Naive thymus-derived CD4-positive, alpha-beta T cell (primary cell): ENCODE data around the gene SHF. TPM values are rescaled to one million over a fixed set of nuclear protein-coding genes. Genes with fewer than 3 reads are reported as not detected.
A peak's percentile ranks its signal among the peaks of the same experiment; 100 is the strongest.

Experiments
- ATAC-seq: fragments of 150-1000 bp; cut with Tn5 transposase; 2 replicates; pipeline ENCODE4 v1.10.0; 2021; ENCODE audit warnings: mild to moderate bottlenecking, moderate library complexity
- CTCF ChIA-PET: fragments of 350-600 bp; sonication (Branson Sonifier 250); formaldehyde crosslinking; loops from one replicate; lab custom pipeline; 2021; ENCODE audit warnings: antibody characterized with exemption; lab: Charles Lee
- POLR2A ChIA-PET: fragments of 350-600 bp; sonication (Branson Sonifier 250); formaldehyde crosslinking; loops from one replicate; lab custom pipeline; 2021; ENCODE audit warnings: antibody characterized with exemption, inconsistent platforms; lab: Charles Lee
- DNase-seq, 9 donors: peaks; one replicate each; pipeline versions ENCODE4 v3.0.0 to v3.0.0-alpha.2; 2020 to 2022; ENCODE audit warnings: mixed read lengths in 1 of 9
- H3K27ac ChIP-seq: one replicate; pipeline ENCODE4 v1.7.0; 2013; ENCODE audit warnings: mild to moderate bottlenecking, low read depth, low read length, moderate library complexity
- H3K27me3 ChIP-seq, 2 donors: one replicate each; pipeline ENCODE4 v1.7.0; 2013; ENCODE audit warnings: low read length in 2 of 2, mild to moderate bottlenecking in 2 of 2, moderate library complexity in 2 of 2; ENCODE audit not compliant: control insufficient read depth in 2 of 2, insufficient read depth in 2 of 2
- H3K36me3 ChIP-seq, 3 experiments: 1 replicate in 2 of 3; 2 replicates in 1 of 3; pipeline ENCODE4 v1.7.0; 2013; ENCODE audit warnings: low read length in 3 of 3, mild to moderate bottlenecking in 3 of 3, moderate library complexity in 1 of 3; ENCODE audit not compliant: insufficient read depth in 3 of 3, control insufficient read depth in 2 of 3
- H3K4me1 ChIP-seq, 2 donors: one replicate each; pipeline ENCODE4 v1.7.0; 2013; ENCODE audit warnings: low read length in 2 of 2, mild to moderate bottlenecking in 2 of 2, moderate library complexity in 1 of 2; ENCODE audit not compliant: control insufficient read depth in 2 of 2, insufficient read depth in 2 of 2
- H3K4me3 ChIP-seq: 2 replicates; pipeline ENCODE4 v1.7.0; 2013; ENCODE audit warnings: mild to moderate bottlenecking, low read length
- H3K9me3 ChIP-seq, 3 experiments: 1 replicate in 2 of 3; 2 replicates in 1 of 3; pipeline ENCODE4 v1.7.0; 2013; ENCODE audit warnings: low read length in 3 of 3; ENCODE audit not compliant: control insufficient read depth in 2 of 3
- H3K27ac Mint-ChIP-seq, 9 donors: one replicate each; pipeline ENCODE4 v1.8.0; 2020 to 2022; ENCODE audit warnings: mixed read lengths in 9 of 9, mild to moderate bottlenecking in 8 of 9, moderate library complexity in 5 of 9, inconsistent platforms in 2 of 9
- H3K27me3 Mint-ChIP-seq, 5 donors: one replicate each; pipeline ENCODE4 v1.8.0; 2021 to 2022; ENCODE audit warnings: mixed read lengths in 5 of 5, mild to moderate bottlenecking in 1 of 5
- H3K36me3 Mint-ChIP-seq, 5 donors: one replicate each; pipeline ENCODE4 v1.8.0; 2020 to 2022; ENCODE audit warnings: mixed read lengths in 5 of 5, mild to moderate bottlenecking in 3 of 5, inconsistent platforms in 1 of 5
- H3K4me1 Mint-ChIP-seq, 7 donors: one replicate each; pipeline ENCODE4 v1.8.0; 2020 to 2022; ENCODE audit warnings: mixed read lengths in 7 of 7, mild to moderate bottlenecking in 3 of 7, inconsistent platforms in 1 of 7
- H3K4me3 Mint-ChIP-seq, 10 donors: one replicate each; pipeline ENCODE4 v1.8.0; 2020 to 2022; ENCODE audit warnings: mild to moderate bottlenecking in 10 of 10, mixed read lengths in 10 of 10, moderate library complexity in 6 of 10, inconsistent platforms in 2 of 10
- H3K9me3 Mint-ChIP-seq, 11 donors: one replicate each; pipeline ENCODE4 v1.8.0; 2020 to 2022; ENCODE audit warnings: mixed read lengths in 11 of 11, mild to moderate bottlenecking in 4 of 11, inconsistent platforms in 1 of 11, moderate library complexity in 1 of 11
- intact Hi-C, 2 donors: fragments of 100-400 bp; cut with micrococcal nuclease; formaldehyde crosslinking; loops; one replicate each; pipeline ENCODE4 v1.15.1; 2023
- polyA plus RNA-seq, 2 donors: library from polyadenylated mRNA; unstranded; fragments of 300-500 nt; fragmentation: Illumina TruSeq; gene quantifications; one replicate each; pipeline ENCODE4 v1.2.3, GENCODE V29; 2021
- total RNA-seq, 6 experiments: library from RNA in 5 of 6; stranded (reverse) in 5 of 6; gene quantifications; 1 replicate in 5 of 6; 2 replicates in 1 of 6; pipeline ENCODE4 v1.2.3 and lab custom pipeline; 2021 to 2026

The SHF gene
- total and polyA plus RNA-seq, 7 experiments from 2014 or later: 2.5 to 8.7 (median 4.4) TPM

DNA sequence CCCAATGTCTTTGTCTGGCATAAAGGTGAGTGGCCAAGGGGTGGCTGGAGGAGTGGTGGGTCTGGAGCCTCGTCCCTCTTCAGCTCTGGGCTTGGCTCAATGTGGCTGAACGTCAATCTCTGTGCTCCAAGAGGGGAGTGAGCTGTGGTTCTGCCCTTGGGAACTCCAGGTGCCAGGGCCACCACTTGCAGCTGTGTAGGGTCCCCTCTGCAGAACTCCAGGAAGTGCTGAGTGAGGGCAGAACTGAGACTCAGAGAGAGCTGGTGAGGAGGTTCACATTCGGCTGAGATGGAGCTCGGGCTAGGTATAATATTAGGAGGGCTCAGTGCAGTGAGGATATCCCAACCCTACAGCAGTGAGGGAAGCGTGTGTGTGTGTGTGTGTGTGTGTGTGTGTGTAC lies 46.4 kb downstream of the SHF start:
- intact Hi-C loops: no loop called here
- no peak for ATAC-seq

DNA sequence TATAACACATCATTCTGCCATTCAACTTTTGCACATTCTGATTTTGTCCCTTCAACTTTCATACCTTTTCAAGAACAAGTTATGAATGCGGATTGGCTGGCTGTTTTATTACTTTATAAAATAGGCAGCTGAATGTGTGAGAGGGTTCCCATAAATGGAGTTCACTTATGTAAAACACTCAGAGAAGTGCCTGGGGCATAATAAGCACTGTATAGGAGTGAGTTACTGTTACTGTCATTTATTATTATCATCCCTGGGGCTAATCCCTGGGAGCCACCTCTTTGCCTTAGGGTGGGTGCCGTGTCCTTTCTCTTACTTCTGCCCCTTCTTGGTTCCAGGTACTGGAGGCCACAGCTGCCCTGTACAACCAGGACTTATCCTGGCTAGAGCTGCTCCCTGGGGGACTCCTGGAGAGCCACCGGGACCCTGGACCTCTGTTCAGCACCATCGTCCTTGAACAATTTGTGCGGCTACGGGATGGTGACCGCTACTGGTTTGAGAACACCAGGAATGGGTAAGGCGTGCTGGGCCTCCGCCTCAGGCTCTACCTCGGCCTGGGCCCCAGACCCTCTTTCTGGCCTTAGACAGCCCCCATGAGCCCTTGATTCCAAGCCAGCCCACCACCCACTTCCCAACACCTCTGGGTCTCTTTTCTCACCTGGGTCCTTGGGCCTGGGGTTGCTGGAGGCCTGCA lies 47.1 kb downstream of the SHF start:
- H3K27me3 ChIP-seq: peaks cover 0 to 6% of the 10 kb centered on the region in 2 donors
- CTCF ChIA-PET: no interaction called here

More for the DNA sequence above, 46.4 kb downstream of the SHF start:
- no peaks in the 10 kb centered on the region for H3K9me3 ChIP-seq
- H3K36me3 Mint-ChIP-seq: no peaks in the 10 kb centered on the region
- no peak overlapping the region for H3K27ac ChIP-seq
- no peaks in the 10 kb centered on the region for H3K36me3 ChIP-seq
- peaks cover 3 to 12% (median 5%) of the 10 kb centered on the region in 5 donors for H3K27me3 Mint-ChIP-seq
- no peaks in the 10 kb centered on the region for H3K9me3 Mint-ChIP-seq
- peaks cover 0 to 4% (median 3%) of the 10 kb centered on the region in 7 donors for H3K4me1 Mint-ChIP-seq
- ChIA-PET POLR2A (interaction anchor here (1.0 kb wide), 1 partner anchor 25 kb away, joined by 4 read pairs; no protein-coding TSS in a partner anchor), CTCF (no interaction called here)
- H3K27ac Mint-ChIP-seq: no peak overlapping the region
- peaks cover 0 to 1% of the 10 kb centered on the region in 2 donors for H3K4me1 ChIP-seq
- H3K4me3 ChIP-seq: no peak overlapping the region
- DNase-seq: no peak
- peaks cover 0 to 2% of the 10 kb centered on the region in 2 donors for H3K27me3 ChIP-seq
- H3K4me3 Mint-ChIP-seq: no peak overlapping the region

DNA sequence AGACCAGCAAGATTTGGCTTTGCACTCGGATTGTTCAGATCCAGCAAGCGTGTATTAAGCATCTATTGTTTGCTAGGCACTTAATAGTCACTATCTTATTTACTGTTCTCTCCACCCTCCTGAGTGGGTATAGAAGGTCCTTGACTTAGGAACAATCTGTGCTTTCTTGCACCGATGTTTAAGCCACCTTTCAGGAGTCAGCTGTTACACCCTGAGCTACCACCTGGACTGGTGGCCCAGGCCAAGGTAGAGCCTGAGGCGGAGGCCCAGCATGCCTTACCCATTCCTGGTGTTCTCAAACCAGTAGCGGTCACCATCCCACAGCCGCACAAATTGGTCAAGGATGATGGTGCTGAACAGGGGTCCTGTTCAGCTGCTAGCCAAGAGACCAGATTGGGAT lies 48.0 kb downstream of the SHF start:
- no peak overlapping the region for H3K4me3 Mint-ChIP-seq
- Histone ChIP-seq H3K4me1 (peaks cover 0 to 6% of the 10 kb centered on the region in 2 donors), H3K27me3 (peaks cover 1 to 10% of the 10 kb centered on the region in 2 donors), H3K4me3 (no peak overlapping the region), H3K9me3 (no peaks in the 10 kb centered on the region), H3K27ac (no peak overlapping the region), H3K36me3 (no peaks in the 10 kb centered on the region)
- ChIA-PET CTCF (no interaction called here), POLR2A (no interaction called here)
- H3K4me1 Mint-ChIP-seq: peaks cover 3 to 10% (median 9%) of the 10 kb centered on the region in 7 donors
- H3K27me3 Mint-ChIP-seq: peaks cover 8 to 20% (median 12%) of the 10 kb centered on the region in 5 donors
- no peaks in the 10 kb centered on the region for H3K36me3 Mint-ChIP-seq
- H3K9me3 Mint-ChIP-seq: no peaks in the 10 kb centered on the region
- intact Hi-C loops: no loop called here
- H3K27ac Mint-ChIP-seq: no peak overlapping the region
- ATAC-seq (no peak), DNase-seq (no peak)

More for the DNA sequence above, 47.1 kb downstream of the SHF start:
- Mint-ChIP-seq H3K9me3 (no peaks in the 10 kb centered on the region), H3K4me1 (peaks cover 2 to 8% (median 7%) of the 10 kb centered on the region in 7 donors), H3K36me3 (no peaks in the 10 kb centered on the region), H3K4me3 (no peak overlapping the region), H3K27me3 (peaks cover 6 to 16% (median 9%) of the 10 kb centered on the region in 5 donors), H3K27ac (no peak overlapping the region)
- Histone ChIP-seq H3K9me3 (no peaks in the 10 kb centered on the region), H3K27ac (no peak overlapping the region), H3K4me1 (peaks cover 0 to 6% of the 10 kb centered on the region in 2 donors), H3K4me3 (no peak overlapping the region), H3K36me3 (no peaks in the 10 kb centered on the region)
- POLR2A ChIA-PET: no interaction called here
- ATAC-seq (no peak), DNase-seq (no peak)
- intact Hi-C loops: no loop called here

DNA sequence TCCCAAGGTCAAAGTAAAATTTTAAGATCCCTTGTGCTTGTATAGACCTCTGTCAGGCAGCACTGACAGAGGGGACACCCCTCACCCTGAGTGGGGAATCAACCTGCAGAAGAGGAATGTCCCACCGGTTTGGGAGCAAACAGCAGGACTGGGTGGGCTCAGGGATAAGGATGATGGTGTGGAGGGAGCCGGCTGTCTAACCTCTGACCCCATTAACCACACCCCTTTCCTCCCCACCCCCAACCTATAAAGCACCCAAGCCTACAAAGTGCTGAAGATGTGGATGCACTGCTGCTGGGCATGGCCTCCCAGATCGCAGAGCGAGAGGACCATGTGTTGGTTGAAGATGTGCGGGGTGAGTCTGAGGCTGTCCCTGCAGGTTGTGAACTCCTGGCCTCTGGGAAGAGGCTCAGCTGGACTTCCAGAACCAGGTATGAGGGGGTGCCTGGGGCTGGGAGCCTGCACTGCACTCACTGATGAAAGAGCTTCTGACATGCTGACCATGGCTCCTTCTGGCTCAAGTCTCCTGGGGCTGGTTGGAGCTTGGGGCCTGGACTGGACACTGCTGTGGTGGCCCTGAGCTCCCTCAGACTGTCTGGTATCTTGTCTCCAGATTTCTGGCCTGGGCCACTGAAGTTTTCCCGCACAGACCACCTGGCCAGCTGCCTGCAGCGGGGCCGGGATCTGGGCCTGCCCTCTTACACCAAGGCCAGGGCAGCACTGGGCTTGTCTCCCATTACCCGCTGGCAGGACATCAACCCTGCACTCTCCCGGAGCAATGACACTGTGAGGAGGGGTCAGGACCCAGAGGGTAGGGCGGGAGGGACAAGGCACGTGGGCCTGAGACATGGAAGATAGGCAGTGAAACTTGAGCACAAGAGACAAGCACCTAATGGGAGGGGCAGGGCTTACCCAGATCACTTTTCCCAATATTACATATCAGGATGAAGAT lies 48.7 kb downstream of the SHF start:
- POLR2A ChIA-PET: no interaction called here
- H3K27ac Mint-ChIP-seq: no peak overlapping the region
- Histone ChIP-seq H3K27me3 (peaks cover 5 to 13% of the 10 kb centered on the region in 2 donors), H3K27ac (no peak overlapping the region), H3K36me3 (no peaks in the 10 kb centered on the region), H3K4me1 (peaks cover 0 to 6% of the 10 kb centered on the region in 2 donors), H3K4me3 (no peak overlapping the region), H3K9me3 (no peaks in the 10 kb centered on the region)
- H3K27me3 Mint-ChIP-seq: peaks cover 15 to 26% (median 19%) of the 10 kb centered on the region in 5 donors
- no peaks in the 10 kb centered on the region for H3K9me3 Mint-ChIP-seq
- CTCF ChIA-PET: no interaction called here
- ATAC-seq (no peak), DNase-seq (no peak)
- H3K36me3 Mint-ChIP-seq: peaks cover 0 to 2% (median 0%) of the 10 kb centered on the region in 5 donors
- intact Hi-C loops: no loop called here
- H3K4me3 Mint-ChIP-seq: no peak overlapping the region
- peaks cover 4 to 16% (median 13%) of the 10 kb centered on the region in 7 donors for H3K4me1 Mint-ChIP-seq

DNA sequence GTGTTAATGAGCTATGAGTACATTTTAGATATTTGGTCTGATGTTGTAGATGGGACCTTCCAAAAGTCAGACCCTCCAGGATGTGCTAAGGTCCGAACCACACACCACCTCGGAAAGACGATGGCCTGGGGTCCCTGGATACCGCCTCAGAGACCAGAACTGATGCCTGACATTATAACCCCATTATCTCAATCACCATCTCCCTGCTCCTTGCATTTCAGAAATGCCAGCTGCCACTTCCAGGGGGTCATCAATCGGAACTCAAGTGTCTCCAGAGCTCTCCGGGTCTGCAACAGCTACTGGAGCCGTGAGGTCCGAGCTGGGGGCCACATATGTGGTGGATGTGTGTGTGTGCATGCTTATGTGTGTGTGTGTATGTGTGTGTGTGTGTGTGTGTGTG lies 50.1 kb downstream of the SHF start:
- DNase-seq: no peak
- ChIA-PET POLR2A (no interaction called here), CTCF (no interaction called here)
- Histone ChIP-seq H3K4me3 (no peak overlapping the region), H3K4me1 (peaks cover 0 to 6% of the 10 kb centered on the region in 2 donors), H3K36me3 (no peaks in the 10 kb centered on the region), H3K9me3 (no peaks in the 10 kb centered on the region), H3K27ac (no peak overlapping the region), H3K27me3 (peaks cover 5 to 13% of the 10 kb centered on the region in 2 donors)
- intact Hi-C loops: no loop called here
- ATAC-seq: no peak
- Mint-ChIP-seq H3K9me3 (no peaks in the 10 kb centered on the region), H3K27ac (no peak overlapping the region), H3K27me3 (peaks cover 29 to 38% (median 30%) of the 10 kb centered on the region in 5 donors), H3K4me1 (peaks cover 4 to 16% (median 13%) of the 10 kb centered on the region in 7 donors), H3K4me3 (peak overlapping the region in 1 of 10 donors; percentile 42), H3K36me3 (peaks cover 0 to 2% (median 0%) of the 10 kb centered on the region in 5 donors)

DNA sequence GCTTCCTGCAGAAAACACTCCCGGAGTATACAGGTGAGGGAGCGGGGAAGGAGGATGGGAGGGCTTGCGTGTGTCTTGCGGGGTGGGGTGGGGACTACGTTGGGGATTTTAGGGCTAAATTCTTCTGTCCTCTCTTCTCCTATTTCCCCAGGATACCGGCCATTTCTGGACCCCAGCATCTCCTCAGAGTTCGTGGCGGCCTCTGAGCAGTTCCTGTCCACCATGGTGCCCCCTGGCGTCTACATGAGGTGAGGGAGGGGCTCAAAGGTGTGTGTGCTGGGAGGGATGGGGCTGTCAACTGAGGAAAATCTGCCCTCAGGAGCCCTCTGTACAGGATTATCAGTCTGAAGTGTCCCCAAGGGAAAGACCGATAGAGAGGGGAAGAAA lies 51.4 kb downstream of the SHF start:
- H3K4me1 Mint-ChIP-seq: peaks cover 4 to 16% (median 13%) of the 10 kb centered on the region in 7 donors
- intact Hi-C loops: no loop called here
- DNase-seq: no peak

More for the DNA sequence above, 51.4 kb downstream of the SHF start:
- Histone ChIP-seq H3K4me1 (peaks cover 0 to 6% of the 10 kb centered on the region in 2 donors), H3K4me3 (no peak overlapping the region), H3K9me3 (no peaks in the 10 kb centered on the region), H3K27me3 (peaks cover 5 to 13% of the 10 kb centered on the region in 2 donors), H3K36me3 (no peaks in the 10 kb centered on the region), H3K27ac (no peak overlapping the region)
- Mint-ChIP-seq H3K27me3 (peaks cover 33 to 51% (median 40%) of the 10 kb centered on the region in 5 donors), H3K4me3 (peak overlapping the region; percentile 36 to 82 (median 66)), H3K36me3 (peaks cover 0 to 2% (median 0%) of the 10 kb centered on the region in 5 donors), H3K27ac (no peak overlapping the region), H3K9me3 (no peaks in the 10 kb centered on the region)
- ChIA-PET CTCF (no interaction called here), POLR2A (no interaction called here)
- no peak for ATAC-seq
